ENCODE results near the gene VAMP4.
A peak's percentile ranks its signal among the peaks of the same experiment; 100 is the strongest.

DNA sequence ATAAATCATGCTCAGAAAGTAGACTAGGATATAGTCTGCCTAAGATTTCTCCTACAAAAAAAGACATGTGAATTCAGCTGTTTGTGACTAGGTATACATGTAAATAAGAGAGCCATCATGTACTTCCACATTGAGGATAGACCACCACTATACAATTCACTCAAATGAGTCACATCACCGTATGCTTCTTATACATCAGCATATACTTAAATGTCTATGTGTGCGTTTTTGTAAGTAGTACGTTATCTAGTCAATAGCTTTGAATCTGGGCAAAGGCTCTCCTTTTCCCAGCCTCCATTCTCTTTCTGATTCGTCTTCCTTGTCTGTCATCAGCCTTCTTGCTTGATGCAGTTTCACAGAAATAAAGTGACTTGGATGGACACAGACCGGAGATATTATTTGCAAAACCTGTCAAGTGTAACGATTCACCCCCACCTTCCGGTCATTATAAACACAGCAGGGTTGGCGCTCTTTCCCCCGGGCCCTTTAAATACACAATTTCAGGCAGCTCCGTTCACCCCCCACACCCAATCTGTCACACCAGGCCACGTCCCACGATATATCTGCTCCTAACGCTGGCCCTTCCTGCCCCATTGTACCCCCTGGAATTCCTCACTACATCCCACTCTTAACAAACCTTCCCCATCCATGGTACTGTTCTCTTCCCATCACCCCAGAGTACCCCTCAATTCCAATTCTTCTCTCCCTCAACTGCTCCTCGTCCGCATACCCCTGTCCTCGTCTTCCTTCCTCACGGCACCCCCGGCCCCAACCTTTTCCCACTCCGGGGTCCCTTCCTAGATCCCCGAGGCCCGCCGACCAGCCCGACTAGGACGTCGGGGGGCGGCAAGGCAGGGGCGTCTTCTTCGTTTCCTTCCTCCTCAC is 636 bp downstream of the VAMP4 start:
- TF ChIP-seq CTCF (IDR thresholded peaks at IDR 0.05) (peak; percentile 16), EZH2 (IDR thresholded peaks at IDR 0.05) (no peak)

Data from neural progenitor cell (in vitro differentiated cells).